ENCODE results near the gene P3R3URF.

DNA sequence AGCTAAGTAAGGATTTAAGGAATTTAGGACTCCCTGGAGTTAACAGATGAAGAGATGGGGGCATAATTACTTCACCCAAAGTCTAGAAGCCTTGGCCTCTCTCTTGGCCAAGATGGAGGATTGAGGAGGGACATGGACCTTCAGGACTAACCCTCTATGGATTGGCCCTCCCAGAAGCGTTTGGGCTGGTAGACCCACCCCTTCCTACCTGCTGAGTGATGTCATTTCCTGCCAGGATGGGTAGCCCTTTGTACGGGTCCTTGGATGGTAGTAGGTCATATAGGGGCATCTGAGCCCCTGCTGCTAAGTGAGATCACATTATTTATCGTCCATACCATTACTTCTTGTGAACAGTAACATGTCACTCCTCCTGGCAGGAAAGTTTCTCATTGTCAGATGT, 44.5 kb upstream of the P3R3URF start:
- TF ChIP-seq, protein P1, sequence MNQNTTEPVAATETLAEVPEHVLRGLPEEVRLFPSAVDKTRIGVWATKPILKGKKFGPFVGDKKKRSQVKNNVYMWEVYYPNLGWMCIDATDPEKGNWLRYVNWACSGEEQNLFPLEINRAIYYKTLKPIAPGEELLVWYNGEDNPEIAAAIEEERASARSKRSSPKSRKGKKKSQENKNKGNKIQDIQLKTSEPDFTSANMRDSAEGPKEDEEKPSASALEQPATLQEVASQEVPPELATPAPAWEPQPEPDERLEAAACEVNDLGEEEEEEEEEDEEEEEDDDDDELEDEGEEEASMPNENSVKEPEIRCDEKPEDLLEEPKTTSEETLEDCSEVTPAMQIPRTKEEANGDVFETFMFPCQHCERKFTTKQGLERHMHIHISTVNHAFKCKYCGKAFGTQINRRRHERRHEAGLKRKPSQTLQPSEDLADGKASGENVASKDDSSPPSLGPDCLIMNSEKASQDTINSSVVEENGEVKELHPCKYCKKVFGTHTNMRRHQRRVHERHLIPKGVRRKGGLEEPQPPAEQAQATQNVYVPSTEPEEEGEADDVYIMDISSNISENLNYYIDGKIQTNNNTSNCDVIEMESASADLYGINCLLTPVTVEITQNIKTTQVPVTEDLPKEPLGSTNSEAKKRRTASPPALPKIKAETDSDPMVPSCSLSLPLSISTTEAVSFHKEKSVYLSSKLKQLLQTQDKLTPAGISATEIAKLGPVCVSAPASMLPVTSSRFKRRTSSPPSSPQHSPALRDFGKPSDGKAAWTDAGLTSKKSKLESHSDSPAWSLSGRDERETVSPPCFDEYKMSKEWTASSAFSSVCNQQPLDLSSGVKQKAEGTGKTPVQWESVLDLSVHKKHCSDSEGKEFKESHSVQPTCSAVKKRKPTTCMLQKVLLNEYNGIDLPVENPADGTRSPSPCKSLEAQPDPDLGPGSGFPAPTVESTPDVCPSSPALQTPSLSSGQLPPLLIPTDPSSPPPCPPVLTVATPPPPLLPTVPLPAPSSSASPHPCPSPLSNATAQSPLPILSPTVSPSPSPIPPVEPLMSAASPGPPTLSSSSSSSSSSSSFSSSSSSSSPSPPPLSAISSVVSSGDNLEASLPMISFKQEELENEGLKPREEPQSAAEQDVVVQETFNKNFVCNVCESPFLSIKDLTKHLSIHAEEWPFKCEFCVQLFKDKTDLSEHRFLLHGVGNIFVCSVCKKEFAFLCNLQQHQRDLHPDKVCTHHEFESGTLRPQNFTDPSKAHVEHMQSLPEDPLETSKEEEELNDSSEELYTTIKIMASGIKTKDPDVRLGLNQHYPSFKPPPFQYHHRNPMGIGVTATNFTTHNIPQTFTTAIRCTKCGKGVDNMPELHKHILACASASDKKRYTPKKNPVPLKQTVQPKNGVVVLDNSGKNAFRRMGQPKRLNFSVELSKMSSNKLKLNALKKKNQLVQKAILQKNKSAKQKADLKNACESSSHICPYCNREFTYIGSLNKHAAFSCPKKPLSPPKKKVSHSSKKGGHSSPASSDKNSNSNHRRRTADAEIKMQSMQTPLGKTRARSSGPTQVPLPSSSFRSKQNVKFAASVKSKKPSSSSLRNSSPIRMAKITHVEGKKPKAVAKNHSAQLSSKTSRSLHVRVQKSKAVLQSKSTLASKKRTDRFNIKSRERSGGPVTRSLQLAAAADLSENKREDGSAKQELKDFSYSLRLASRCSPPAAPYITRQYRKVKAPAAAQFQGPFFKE (tag by site-specific recombination; IDR thresholded peaks at IDR 0.05; ENCODE audit: borderline replicate concordance): no peak
- TF ChIP-seq ZNF394 (tag by site-specific recombination; IDR thresholded peaks at IDR 0.05; ENCODE audit: borderline replicate concordance): no peak
- no peak for TF ChIP-seq ZNF174 (tag by site-specific recombination; IDR thresholded peaks at IDR 0.05)
- TF ChIP-seq, protein P2, sequence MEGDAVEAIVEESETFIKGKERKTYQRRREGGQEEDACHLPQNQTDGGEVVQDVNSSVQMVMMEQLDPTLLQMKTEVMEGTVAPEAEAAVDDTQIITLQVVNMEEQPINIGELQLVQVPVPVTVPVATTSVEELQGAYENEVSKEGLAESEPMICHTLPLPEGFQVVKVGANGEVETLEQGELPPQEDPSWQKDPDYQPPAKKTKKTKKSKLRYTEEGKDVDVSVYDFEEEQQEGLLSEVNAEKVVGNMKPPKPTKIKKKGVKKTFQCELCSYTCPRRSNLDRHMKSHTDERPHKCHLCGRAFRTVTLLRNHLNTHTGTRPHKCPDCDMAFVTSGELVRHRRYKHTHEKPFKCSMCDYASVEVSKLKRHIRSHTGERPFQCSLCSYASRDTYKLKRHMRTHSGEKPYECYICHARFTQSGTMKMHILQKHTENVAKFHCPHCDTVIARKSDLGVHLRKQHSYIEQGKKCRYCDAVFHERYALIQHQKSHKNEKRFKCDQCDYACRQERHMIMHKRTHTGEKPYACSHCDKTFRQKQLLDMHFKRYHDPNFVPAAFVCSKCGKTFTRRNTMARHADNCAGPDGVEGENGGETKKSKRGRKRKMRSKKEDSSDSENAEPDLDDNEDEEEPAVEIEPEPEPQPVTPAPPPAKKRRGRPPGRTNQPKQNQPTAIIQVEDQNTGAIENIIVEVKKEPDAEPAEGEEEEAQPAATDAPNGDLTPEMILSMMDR (tag by site-specific recombination; IDR thresholded peaks at IDR 0.05): no peak
- no peak for TF ChIP-seq GLI2 (tag by site-specific recombination; IDR thresholded peaks at IDR 0.05; ENCODE audit: borderline replicate concordance, low read depth)
- TF ChIP-seq, protein P3, sequence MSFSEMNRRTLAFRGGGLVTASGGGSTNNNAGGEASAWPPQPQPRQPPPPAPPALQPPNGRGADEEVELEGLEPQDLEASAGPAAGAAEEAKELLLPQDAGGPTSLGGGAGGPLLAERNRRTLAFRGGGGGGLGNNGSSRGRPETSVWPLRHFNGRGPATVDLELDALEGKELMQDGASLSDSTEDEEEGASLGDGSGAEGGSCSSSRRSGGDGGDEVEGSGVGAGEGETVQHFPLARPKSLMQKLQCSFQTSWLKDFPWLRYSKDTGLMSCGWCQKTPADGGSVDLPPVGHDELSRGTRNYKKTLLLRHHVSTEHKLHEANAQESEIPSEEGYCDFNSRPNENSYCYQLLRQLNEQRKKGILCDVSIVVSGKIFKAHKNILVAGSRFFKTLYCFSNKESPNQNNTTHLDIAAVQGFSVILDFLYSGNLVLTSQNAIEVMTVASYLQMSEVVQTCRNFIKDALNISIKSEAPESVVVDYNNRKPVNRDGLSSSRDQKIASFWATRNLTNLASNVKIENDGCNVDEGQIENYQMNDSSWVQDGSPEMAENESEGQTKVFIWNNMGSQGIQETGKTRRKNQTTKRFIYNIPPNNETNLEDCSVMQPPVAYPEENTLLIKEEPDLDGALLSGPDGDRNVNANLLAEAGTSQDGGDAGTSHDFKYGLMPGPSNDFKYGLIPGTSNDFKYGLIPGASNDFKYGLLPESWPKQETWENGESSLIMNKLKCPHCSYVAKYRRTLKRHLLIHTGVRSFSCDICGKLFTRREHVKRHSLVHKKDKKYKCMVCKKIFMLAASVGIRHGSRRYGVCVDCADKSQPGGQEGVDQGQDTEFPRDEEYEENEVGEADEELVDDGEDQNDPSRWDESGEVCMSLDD (tag by site-specific recombination; IDR thresholded peaks at IDR 0.05): no peak
- TF ChIP-seq, protein P4, sequence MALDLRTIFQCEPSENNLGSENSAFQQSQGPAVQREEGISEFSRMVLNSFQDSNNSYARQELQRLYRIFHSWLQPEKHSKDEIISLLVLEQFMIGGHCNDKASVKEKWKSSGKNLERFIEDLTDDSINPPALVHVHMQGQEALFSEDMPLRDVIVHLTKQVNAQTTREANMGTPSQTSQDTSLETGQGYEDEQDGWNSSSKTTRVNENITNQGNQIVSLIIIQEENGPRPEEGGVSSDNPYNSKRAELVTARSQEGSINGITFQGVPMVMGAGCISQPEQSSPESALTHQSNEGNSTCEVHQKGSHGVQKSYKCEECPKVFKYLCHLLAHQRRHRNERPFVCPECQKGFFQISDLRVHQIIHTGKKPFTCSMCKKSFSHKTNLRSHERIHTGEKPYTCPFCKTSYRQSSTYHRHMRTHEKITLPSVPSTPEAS (tag by site-specific recombination; IDR thresholded peaks at IDR 0.05): no peak
- TF ChIP-seq ZNF24 (tag by site-specific recombination; IDR thresholded peaks at IDR 0.05): no peak
- no peak for TF ChIP-seq ZNF311 (tag by site-specific recombination; IDR thresholded peaks at IDR 0.05; ENCODE audit: borderline replicate concordance)
- TF ChIP-seq ATF2 (tag by site-specific recombination; IDR thresholded peaks at IDR 0.05; ENCODE audit: low read depth): no peak
- TF ChIP-seq, protein P5, sequence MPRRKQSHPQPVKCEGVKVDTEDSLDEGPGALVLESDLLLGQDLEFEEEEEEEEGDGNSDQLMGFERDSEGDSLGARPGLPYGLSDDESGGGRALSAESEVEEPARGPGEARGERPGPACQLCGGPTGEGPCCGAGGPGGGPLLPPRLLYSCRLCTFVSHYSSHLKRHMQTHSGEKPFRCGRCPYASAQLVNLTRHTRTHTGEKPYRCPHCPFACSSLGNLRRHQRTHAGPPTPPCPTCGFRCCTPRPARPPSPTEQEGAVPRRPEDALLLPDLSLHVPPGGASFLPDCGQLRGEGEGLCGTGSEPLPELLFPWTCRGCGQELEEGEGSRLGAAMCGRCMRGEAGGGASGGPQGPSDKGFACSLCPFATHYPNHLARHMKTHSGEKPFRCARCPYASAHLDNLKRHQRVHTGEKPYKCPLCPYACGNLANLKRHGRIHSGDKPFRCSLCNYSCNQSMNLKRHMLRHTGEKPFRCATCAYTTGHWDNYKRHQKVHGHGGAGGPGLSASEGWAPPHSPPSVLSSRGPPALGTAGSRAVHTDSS (tag by site-specific recombination; IDR thresholded peaks at IDR 0.05): no peak
- no peak for TF ChIP-seq ZNF777 (tag by site-specific recombination; IDR thresholded peaks at IDR 0.05; ENCODE audit: borderline replicate concordance)
- TF ChIP-seq ZNF707 (tag by site-specific recombination; IDR thresholded peaks at IDR 0.05): no peak
